B cell (primary cell): ENCODE measurements around the gene CCDC57. TPM values are rescaled to one million over a fixed set of nuclear protein-coding genes. Genes with fewer than 3 reads are reported as not detected.

ENCODE experiments used
- ATAC-seq: fragments of 200-7000 bp; cut with Tn5 transposase; one replicate; pipeline ENCODE4 v1.10.0; 2021; ENCODE audit warnings: low read depth, mild to moderate bottlenecking, moderate number of reproducible peaks, moderate library complexity
- CTCF ChIA-PET: fragments of 350-600 bp; sonication (Branson Sonifier 250); formaldehyde crosslinking; loops from one replicate; lab custom pipeline; 2021; ENCODE audit warnings: antibody characterized with exemption, inconsistent platforms; lab: Charles Lee
- POLR2A ChIA-PET: fragments of 350-600 bp; sonication (Branson Sonifier 250); formaldehyde crosslinking; loops from one replicate; lab custom pipeline; 2021; ENCODE audit warnings: antibody characterized with exemption; lab: Charles Lee
- DNase-seq: peaks from one replicate; pipeline ENCODE4 v3.0.0; 2013
- H2AFZ ChIP-seq: 2 replicates; pipeline ENCODE4 v1.6.1; 2012; ENCODE audit warnings: mild to moderate bottlenecking, low read depth, low read length; ENCODE audit not compliant: insufficient read depth, poor library complexity, severe bottlenecking
- H3K27ac ChIP-seq, 2 donors: 1 replicate in 1 of 2; 2 replicates in 1 of 2; pipeline ENCODE4 v1.5.1; 2012 to 2013; ENCODE audit warnings: low read length in 2 of 2, mild to moderate bottlenecking in 2 of 2, moderate library complexity in 1 of 2
- H3K27me3 ChIP-seq, 4 experiments: fragments of 200-600 bp in 1 of 4; sonication (generic) in 1 of 4; replicated peaks in 1 of 4; 1 replicate in 2 of 4; 2 replicates in 2 of 4; pipeline versions ENCODE4 v1.6.1 to v1.7.0; 2013 to 2016; ENCODE audit warnings: low read length in 3 of 4, mild to moderate bottlenecking in 2 of 4, mixed read lengths in 1 of 4, moderate library complexity in 1 of 4; ENCODE audit not compliant: insufficient read depth in 4 of 4, control insufficient read depth in 3 of 4; ENCODE audit errors: control extremely low read depth in 1 of 4
- H3K36me3 ChIP-seq, 2 experiments: replicated peaks in 1 of 2; 1 replicate in 1 of 2; 2 replicates in 1 of 2; pipeline versions ENCODE4 v1.6.1 to v1.7.1; 2013; ENCODE audit warnings: low read length in 1 of 2; ENCODE audit not compliant: insufficient read depth in 2 of 2, control insufficient read depth in 1 of 2; ENCODE audit errors: control extremely low read depth in 1 of 2, extremely low read depth in 1 of 2
- H3K4me1 ChIP-seq, 2 donors: fragments of 200-600 bp in 1 of 2; sonication (generic) in 1 of 2; 1 replicate in 1 of 2; 2 replicates in 1 of 2; pipeline versions ENCODE4 v1.5.1 to v1.6.1; 2013 to 2017; ENCODE audit warnings: low read length in 2 of 2; ENCODE audit not compliant: control insufficient read depth in 2 of 2, insufficient read depth in 2 of 2
- H3K4me2 ChIP-seq: replicated peaks from 2 replicates; pipeline ENCODE3; 2012; ENCODE audit warnings: mild to moderate bottlenecking, low read depth, low read length; ENCODE audit not compliant: poor library complexity, severe bottlenecking
- H3K4me3 ChIP-seq, 5 experiments: fragments of 200-600 bp in 1 of 5; sonication (generic) in 1 of 5; 1 replicate in 3 of 5; 2 replicates in 2 of 5; pipeline versions ENCODE4 v1.5.1 to v1.7.0; 2011 to 2016; ENCODE audit warnings: low read length in 4 of 5, mild to moderate bottlenecking in 4 of 5, low read depth in 2 of 5, control low read depth in 1 of 5, moderate library complexity in 1 of 5; ENCODE audit not compliant: insufficient read depth in 1 of 5; ENCODE audit errors: control extremely low read depth in 1 of 5, extremely low read depth in 1 of 5
- H3K79me2 ChIP-seq: fragments of 200-600 bp; sonication (generic); one replicate; pipeline ENCODE4 v1.6.0; 2016; ENCODE audit warnings: low read length; ENCODE audit not compliant: control insufficient read depth, insufficient read depth
- H3K9ac ChIP-seq: fragments of 200-600 bp; sonication (generic); 2 replicates; pipeline ENCODE4 v1.6.1; 2017; ENCODE audit warnings: mild to moderate bottlenecking, low read length, moderate library complexity
- H3K9me3 ChIP-seq, 3 donors: one replicate each; pipeline versions ENCODE4 v1.6.1 to v1.7.1; 2013; ENCODE audit warnings: low read length in 2 of 3; ENCODE audit not compliant: control insufficient read depth in 2 of 3, insufficient read depth in 1 of 3; ENCODE audit errors: control extremely low read depth in 1 of 3
- H4K20me1 ChIP-seq: 2 replicates; pipeline ENCODE4 v1.6.0; 2012; ENCODE audit warnings: mild to moderate bottlenecking, low read length; ENCODE audit not compliant: insufficient read depth, control insufficient read depth, poor library complexity, severe bottlenecking
- H3K27ac Mint-ChIP-seq: one replicate; pipeline ENCODE4 v1.8.0; 2021; ENCODE audit warnings: mixed read lengths
- H3K27me3 Mint-ChIP-seq: one replicate; pipeline ENCODE4 v1.8.0; 2021; ENCODE audit warnings: mixed read lengths
- H3K4me1 Mint-ChIP-seq: one replicate; pipeline ENCODE4 v1.8.0; 2021; ENCODE audit warnings: mixed read lengths
- H3K4me3 Mint-ChIP-seq: one replicate; pipeline ENCODE4 v1.8.0; 2021; ENCODE audit warnings: mixed read lengths
- H3K9me3 Mint-ChIP-seq: one replicate; pipeline ENCODE4 v1.8.0; 2022; ENCODE audit warnings: mixed read lengths; ENCODE audit not compliant: insufficient read depth
- EZH2 ChIP-seq: IDR thresholded peaks from 2 replicates; pipeline ENCODE4 v1.6.1; 2012; ENCODE audit warnings: borderline replicate concordance, low read depth, mild to moderate bottlenecking, moderate library complexity, low read length; ENCODE audit not compliant: insufficient read depth, poor library complexity, severe bottlenecking
- WGBS: methylation state at CpG from one replicate; pipeline ENCODE4 v1.1.5; 2013; ENCODE audit warnings: missing lambda C conversion rate; ENCODE audit not compliant: insufficient coverage; 5-methylcytosine and 5-hydroxymethylcytosine counted together
- intact Hi-C: fragments of 100-400 bp; cut with micrococcal nuclease; formaldehyde crosslinking; loops from one replicate; pipeline ENCODE4 v1.10.0; 2022
- polyA plus RNA-seq: library from polyadenylated mRNA; depleted of rRNA; stranded (reverse); fragments of >200 nt; gene quantifications from 2 replicates; pipeline ENCODE4 v1.2.3, GENCODE V29; 2012
- total RNA-seq, 2 donors: library from RNA; stranded (reverse); fragments of 120-200 nt in 1 of 2; gene quantifications; 1 replicate in 1 of 2; 2 replicates in 1 of 2; pipeline versions ENCODE4 v1.2.3 to v1.2.4, GENCODE V29; 2013 to 2022
- TF ChIP-seq, protein P1 (sequence below): fragments of 200-600 bp; IDR thresholded peaks from one replicate; pipeline ENCODE4 v1.8.0; 2022; ENCODE audit warnings: antibody characterized with exemption, mild to moderate bottlenecking

Gene CCDC57
- total and polyA plus RNA-seq, 2 donors (not counting 1 experiment from before 2014, with no cell fraction given) = 49.7 to 67.2 TPM

GRCh38 chr17:82106688-82107305 is 105.8 kb downstream of the CCDC57 start:
- no peak for DNase-seq
- Mint-ChIP-seq H3K9me3 (no peaks in the 10 kb centered on the region), H3K4me1 (peaks cover 21% of the 10 kb centered on the region), H3K4me3 (peak overlapping the region; percentile 94), H3K27ac (peak overlapping the region; percentile 98), H3K27me3 (no peaks in the 10 kb centered on the region)
- H2AFZ ChIP-seq = peak overlapping the region; percentile 88
- ATAC-seq = peak; percentile 15
- intact Hi-C loops = loop anchor here (1.0 to 2.0 kb wide), 3 partner anchors 8 to 76 kb away; partner anchors contain the start of gene FASN
- no peaks in the 10 kb centered on the region for H3K36me3 ChIP-seq
- H3K4me2 ChIP-seq = peak overlapping the region; percentile 89
- H3K27me3 ChIP-seq = no peaks in the 10 kb centered on the region
- H3K4me3 ChIP-seq = peak overlapping the region; percentile 53 to 80 (median 60)
- H4K20me1 ChIP-seq = no peaks in the 10 kb centered on the region
- peaks cover 0 to 4% (median 0%) of the 10 kb centered on the region in 3 donors for H3K9me3 ChIP-seq
- WGBS = 38% methylated on average over 9 of the region's 9 CpGs
- POLR2A ChIA-PET = interaction anchor here (0.6 to 1.7 kb wide), 5 partner anchors 9 to 99 kb away, joined by 3 to 12 read pairs (median 5); partner anchors contain the start of gene DCXR
- H3K27ac ChIP-seq = peak overlapping the region; percentile 75 to 79
- TF ChIP-seq EZH2 = no peak
- TF ChIP-seq, protein P1, sequence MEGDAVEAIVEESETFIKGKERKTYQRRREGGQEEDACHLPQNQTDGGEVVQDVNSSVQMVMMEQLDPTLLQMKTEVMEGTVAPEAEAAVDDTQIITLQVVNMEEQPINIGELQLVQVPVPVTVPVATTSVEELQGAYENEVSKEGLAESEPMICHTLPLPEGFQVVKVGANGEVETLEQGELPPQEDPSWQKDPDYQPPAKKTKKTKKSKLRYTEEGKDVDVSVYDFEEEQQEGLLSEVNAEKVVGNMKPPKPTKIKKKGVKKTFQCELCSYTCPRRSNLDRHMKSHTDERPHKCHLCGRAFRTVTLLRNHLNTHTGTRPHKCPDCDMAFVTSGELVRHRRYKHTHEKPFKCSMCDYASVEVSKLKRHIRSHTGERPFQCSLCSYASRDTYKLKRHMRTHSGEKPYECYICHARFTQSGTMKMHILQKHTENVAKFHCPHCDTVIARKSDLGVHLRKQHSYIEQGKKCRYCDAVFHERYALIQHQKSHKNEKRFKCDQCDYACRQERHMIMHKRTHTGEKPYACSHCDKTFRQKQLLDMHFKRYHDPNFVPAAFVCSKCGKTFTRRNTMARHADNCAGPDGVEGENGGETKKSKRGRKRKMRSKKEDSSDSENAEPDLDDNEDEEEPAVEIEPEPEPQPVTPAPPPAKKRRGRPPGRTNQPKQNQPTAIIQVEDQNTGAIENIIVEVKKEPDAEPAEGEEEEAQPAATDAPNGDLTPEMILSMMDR = no peak
- H3K4me1 ChIP-seq = peaks cover 18 to 25% of the 10 kb centered on the region in 2 donors
- CTCF ChIA-PET = interaction anchor here (1.1 to 1.6 kb wide), 5 partner anchors 8 to 88 kb away, joined by 3 to 6 read pairs (median 5); partner anchors contain the start of gene DUS1L
- H3K79me2 ChIP-seq = peaks cover 16% of the 10 kb centered on the region
- peak overlapping the region; percentile 76 for H3K9ac ChIP-seq
